RPMI8226 (cell line): Measurements from ENCODE around the gene KDM1A.
"Not testable (repeated sequence)": the region's sequence is repeated elsewhere in the genome, so short reads cannot be mapped to it uniquely, and the experiment has no call there.

Experiments used
- DNase-seq: peaks from one replicate; pipeline ENCODE4 v3.0.0-alpha.2; 2015

The KDM1A gene

DNA sequence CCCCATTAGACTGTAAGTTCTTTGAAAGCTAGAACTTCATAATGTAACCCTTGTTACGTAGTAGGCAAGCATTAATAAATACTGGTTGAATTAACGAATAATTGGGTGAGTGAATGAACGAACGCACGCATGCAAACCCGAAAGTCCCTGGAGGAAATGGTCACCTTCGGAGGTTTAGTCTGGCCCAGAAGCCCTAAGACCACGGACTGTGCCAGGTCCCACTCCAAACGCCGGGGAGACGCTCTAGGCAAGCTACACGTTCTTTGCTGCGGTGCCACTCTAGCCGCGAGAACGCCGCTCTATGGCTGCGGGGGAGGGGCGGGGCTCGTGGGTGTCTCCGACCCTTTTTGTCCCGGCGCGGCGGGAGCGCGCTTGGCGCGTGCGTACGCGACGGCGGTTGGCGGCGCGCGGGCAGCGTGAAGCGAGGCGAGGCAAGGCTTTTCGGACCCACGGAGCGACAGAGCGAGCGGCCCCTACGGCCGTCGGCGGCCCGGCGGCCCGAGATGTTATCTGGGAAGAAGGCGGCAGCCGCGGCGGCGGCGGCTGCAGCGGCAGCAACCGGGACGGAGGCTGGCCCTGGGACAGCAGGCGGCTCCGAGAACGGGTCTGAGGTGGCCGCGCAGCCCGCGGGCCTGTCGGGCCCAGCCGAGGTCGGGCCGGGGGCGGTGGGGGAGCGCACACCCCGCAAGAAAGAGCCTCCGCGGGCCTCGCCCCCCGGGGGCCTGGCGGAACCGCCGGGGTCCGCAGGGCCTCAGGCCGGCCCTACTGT, at the start of gene KDM1A:
Gene KDM1A, plus strand, starts transcription at position 375 of the 769 bp plus-strand sequence. Its CDS starts 129 bp downstream, at position 504.
- peak; percentile 99 for DNase-seq

GRCh38 chr1:22970096-22970495, 49.2 kb upstream of the KDM1A start:
- DNase-seq, result no peak

DNA sequence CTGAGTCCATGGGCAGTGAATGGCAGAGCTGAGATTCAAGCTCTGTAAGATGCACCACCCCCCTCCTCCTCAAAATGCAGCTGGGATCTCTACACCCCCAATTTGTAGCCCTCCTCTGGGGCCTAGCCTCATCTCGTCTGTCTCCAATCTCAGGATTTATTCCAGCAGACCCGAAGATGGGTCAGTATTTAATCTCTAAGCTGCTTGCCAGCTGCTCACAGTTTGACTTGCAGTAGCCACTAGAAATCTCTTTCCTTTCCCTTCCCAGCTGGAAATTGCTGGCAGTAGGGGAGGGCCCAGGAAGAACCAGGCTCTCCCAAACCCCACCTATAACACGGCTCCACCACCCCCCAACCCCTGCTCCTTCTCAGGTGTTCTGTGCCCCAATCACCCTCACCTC, 48.1 kb upstream of the KDM1A start:
- DNase-seq, result no peak

DNA sequence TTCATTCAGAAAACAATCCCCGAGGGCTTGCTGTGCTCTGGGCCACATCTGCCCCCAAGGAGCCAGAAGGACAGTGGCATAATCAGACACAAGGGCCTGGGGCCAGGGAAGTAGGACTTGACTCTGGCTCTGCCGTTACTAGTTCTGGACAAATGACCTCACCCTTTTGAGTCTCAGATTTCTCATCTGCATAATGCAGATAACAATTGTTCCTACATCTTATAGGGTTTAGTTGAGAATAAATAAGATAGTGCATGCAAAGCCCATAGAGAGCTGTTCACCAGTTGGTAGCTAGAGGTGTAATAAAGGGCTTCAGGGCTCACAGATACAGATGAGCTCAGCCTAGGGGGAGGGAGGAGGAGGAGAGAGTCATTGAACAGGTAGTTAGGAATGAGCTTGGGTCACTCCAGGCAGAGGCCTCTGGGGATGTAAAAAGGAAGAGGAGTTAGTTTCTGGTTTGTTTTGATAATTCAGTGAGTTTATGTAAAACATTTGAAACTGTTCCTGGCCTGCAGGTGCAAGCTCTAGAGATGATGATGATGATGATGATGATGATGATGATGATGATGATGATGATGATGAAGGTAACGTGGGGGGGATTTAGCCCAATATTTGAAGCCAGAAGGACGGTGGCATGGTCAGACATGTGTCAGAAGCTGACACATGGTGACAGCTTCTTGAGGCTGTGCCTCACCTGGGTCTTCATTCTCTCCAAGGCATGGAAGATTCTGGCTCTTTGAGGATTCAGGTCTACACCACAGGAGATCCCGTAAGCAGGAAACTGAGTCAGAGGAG, 47.5 kb upstream of the KDM1A start:
- DNase-seq, result no peak

- no peak for DNase-seq
These were observed 46.5 kb upstream of the KDM1A start, which contains the start of gene LACTBL1 for GRCh38 chr1:22972760-22973159. Gene LACTBL1, minus strand, starts transcription at chr1:22972866. Its CDS starts 550 bp downstream, at chr1:22972316.

GRCh38 chr1:22975694-22976093, 43.6 kb upstream of the KDM1A start:
- DNase-seq, result no peak

DNA sequence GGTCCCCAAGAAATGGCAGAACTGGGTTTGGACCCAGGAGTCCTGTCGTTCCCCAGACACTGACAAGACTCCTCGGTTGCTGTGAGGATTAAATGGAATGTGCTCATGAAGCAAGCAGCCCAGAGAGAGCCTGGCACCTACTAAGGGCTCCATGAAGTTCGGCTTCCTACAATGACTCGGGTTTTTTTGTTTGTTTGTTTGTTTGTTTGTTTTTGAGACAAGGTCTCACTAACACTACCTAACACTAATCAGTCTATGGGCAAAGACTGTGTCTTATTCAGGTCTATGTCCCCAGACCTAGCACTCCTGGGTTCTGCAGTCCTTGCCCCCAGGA, 43.2 kb upstream of the KDM1A start:
- no peak for DNase-seq

- peak; percentile 83 for DNase-seq
These were observed 42.6 kb upstream of the KDM1A start for GRCh38 chr1:22976461-22977243.

GRCh38 chr1:22978299-22978698, 41.0 kb upstream of the KDM1A start:
- DNase-seq, result no peak

DNA sequence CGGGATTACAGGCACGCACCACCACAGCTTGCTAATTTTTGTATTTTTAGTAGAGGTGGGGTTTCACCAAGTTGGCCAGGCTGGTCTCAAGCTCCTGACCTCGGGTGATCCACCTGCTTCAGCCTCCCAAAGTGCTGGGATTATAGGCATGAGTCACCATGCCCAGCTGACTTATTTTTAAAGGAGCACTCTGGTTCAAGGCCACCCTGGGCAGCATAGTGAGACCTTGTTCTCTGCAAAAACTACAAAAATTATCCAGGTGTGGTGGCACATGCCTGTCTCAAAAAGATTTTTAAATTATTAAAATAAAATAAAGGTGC, 38.8 kb upstream of the KDM1A start:
- DNase-seq, result not testable (repeated sequence)

DNA sequence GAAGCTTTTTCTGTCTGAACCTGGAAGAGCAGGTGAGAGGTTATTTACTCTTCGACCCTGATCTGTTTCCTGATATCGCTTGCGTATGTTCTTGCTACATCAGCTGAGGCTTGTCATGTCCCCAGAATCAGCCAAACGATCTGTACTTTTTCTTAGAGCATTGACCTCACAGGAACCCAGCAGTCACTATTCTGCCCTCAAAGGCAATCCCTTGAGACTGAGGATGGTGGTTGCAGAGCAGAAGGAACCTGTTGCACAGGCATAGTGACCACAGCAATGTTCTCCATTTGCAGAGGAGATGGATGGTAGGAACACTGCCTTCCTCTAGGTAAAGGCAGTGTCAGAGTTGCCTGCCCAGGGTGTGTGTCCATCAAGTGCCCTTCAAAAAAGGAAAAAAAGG, 35.3 kb upstream of the KDM1A start:
- DNase-seq, result no peak

DNA sequence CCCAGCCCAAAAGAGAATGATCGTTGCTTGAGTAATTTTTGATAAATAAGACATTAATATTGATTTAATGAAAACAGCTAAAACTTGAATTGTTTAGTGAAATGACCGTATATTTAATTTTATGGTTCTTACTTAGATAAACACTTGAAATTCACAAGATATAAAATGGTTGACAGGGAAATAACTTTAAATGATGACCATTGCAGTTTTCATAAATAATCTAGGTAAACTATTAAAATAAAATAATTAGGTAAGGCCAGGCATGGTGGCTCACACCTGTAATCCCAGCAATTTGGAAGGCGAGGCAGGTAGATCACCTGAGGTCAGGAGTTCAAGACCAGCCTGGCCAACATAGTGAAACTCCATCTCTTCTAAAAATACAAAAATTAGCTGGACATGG, 26.9 kb upstream of the KDM1A start:
- not testable (repeated sequence) for DNase-seq

DNA sequence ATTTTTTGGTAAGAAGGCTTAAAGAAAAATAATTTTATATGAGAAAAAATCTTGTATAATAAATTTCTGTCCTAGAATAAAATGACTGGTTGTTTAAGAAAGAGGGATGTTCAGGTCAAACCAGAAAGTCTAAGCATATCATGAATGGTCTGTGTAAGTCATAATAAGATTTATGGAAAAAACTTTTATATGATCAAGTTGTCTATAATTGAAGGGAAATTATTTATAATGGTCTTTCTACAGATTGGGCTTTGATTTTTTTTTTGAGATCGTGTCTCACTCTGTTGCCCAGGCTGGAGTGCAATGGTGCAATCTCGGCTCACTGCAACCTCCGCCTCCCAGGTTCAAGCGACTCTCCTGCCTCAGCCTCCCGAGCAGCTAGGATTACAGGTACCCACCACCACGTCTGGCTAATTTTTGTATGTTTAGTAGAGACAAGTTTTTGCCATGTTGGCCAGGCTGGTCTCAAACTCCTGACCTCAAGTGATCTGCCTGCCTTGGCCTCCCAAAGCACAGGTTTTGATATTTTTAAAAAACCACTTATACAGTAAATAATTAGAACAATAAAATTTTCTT, 26.0 kb upstream of the KDM1A start:
- DNase-seq, result not testable (repeated sequence)

- no peak for DNase-seq
These were observed 23.5 kb upstream of the KDM1A start for GRCh38 chr1:22995774-22996173.

DNA sequence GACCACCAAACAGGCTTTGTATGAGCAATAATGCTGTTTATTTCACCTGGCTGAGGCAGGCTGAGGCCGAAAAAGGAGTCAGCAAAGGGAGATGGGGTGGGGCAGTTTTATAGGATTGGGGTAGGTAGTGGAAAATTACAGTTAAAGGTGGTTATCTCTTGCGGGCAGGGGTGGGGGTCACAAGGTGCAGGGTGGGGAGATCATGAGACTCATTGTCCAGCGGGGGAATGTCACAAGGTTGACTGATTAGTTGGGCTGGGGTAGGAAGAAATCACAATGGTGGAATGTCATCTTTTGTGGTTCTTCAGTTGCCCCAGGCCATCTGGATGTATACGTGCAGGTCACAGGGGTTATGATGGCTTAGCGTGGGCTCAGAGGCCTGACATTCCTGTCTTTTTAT, 21.7 kb upstream of the KDM1A start:
- DNase-seq, result not testable (repeated sequence)

DNA sequence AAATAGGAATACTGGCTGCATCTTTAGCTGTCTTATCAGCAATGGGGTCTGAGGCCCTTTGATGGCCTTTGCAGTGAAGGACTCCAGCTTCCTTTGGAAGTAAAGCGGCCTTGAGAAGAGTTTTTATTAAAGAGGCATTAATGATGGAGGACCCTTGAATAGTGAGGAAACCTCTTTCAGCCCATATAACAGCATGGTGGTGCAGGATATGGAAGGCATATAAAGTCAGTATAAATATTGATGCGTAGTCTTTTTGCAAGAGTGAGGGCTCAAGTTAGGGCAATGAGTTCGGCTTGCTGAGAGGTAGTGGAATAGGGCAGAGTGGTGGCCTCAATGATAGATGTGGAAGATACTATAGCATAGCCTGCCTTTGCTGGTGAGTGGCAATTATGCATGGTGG, 19.1 kb upstream of the KDM1A start:
- not testable (repeated sequence) for DNase-seq

DNA sequence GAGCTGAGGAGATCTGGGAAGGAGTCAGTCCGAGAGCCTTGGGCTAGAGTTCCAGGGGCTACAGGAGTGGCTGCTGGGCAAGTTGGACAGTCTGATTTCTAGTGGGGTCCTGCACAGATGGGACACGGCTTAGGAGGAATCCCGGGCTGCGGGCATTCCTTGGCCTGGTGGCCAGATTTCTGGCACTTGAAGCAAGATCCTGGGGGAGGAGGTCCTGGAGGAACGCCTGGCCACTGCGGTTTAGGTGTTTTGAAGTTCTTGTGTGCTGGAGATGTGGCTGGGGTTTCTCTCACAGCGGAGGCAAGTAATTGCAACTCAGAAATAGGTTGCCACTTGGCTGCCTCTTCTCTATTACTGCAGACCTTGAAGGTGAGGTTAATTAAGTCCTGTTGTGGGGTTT, 17.1 kb upstream of the KDM1A start:
- not testable (repeated sequence) for DNase-seq

DNA sequence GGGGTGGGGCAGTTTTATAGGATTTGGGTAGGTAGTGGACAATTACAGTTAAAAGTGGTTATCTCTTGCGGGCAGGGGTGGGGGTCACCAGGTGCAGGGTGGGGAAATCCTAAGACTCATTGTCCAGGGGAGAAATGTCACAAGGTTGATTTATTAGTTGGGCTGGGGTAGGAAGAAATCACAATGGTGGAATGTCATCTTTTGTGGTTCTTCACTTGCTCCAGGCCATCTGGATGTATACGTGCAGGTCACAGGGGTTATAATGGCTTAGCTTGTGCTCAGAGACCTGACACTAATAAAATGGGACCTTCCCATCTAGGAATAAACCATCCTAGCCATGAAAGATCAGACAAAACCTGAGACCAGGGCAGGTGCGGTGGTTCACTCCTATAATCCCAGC, 15.2 kb upstream of the KDM1A start:
- DNase-seq, result no peak

DNA sequence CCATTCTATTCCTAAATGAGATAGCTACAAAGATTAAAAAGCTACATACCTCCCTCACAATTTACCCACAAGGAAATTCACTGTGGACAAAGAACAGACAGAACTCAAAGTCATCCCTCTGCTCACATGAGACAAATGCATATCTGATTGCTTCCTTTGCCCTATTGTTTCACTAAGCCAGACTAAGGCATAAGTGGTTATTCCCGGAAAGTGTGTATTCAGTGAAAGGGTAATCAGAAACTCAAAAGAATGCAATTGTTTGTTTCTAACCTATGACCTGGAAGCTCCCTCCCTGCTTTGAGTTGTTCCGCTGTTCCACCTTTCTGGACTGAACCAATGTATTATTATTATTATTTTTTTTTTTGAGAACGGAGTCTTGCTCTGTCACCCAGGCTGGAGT, 14.5 kb upstream of the KDM1A start:
- not testable (repeated sequence) for DNase-seq

DNA sequence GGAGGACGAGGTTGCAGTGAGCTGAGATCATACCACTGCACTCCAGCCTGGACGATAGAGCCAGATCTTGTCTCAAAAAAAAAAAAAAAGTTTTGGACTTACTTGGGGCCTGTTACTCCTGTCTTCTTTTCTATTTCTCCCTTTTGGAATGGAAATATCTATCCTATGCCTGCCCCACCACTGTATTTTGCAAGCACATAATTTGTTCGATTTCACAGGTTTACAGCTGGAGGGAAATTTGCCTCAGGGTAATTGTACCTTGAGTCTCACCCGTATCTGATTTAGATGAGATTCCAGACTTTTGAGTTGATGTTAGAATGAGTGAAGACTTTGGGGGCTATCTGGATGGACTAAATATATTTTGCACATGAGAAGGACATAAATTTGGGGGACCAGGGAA, 12.2 kb upstream of the KDM1A start:
- no peak for DNase-seq

- DNase-seq, result no peak
These were observed 10.4 kb upstream of the KDM1A start for GRCh38 chr1:23008901-23009300.

- not testable (repeated sequence) for DNase-seq
These were observed 9.2 kb upstream of the KDM1A start for GRCh38 chr1:23010025-23010424.

DNA sequence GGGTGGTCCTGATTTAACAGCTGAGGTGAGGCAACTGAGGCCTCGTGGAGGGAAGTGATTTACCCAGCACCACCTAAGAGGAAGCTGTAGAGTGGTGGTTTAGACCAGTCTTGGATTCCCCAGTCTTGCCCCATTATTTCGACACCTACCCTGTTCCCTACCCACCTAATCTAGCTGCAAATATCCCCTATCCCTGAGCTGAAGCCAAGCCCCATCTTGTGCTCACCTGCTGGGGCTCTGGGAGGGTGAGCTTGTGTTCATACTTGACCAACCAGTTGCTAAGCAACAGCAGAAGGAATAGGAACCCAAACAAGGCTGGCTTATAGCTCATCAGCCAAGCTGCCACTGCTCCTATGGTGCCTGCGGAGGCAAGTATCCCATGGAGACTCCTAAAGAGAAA, 5.6 kb upstream of the KDM1A start:
- no peak for DNase-seq
